GM19351 (cell line): ENCODE results near the gene HOXA3.

Experiments
- ATAC-seq: cut with Tn5 transposase; IDR thresholded peaks from one replicate; pipeline ENCODE4 v1.9.1; 2021; ENCODE audit warnings: mild to moderate bottlenecking, moderate library complexity; ENCODE audit not compliant: unreplicated experiment

HOXA3 gene

DNA sequence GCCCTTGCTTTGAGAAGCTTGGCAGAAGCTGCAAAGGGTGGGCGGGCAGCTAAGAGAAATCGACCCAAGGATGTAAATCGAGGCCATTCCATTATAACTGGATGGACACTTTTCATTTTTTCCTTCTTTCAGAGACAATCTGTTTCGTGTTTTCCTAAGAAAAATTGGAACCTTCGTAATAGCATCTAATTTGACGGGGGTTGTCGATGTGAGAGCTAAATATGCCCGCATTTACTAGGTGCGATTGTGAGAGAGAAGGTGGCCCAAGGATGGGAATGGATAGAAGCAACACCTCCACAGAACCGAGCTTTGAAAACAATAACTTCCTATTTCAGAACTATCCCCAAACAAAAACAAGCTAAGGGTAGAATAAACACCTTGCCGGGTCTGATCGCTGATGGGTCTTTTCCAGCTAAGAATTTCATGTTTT lies 21.0 kb downstream of the HOXA3 start:
- no peak for ATAC-seq

DNA sequence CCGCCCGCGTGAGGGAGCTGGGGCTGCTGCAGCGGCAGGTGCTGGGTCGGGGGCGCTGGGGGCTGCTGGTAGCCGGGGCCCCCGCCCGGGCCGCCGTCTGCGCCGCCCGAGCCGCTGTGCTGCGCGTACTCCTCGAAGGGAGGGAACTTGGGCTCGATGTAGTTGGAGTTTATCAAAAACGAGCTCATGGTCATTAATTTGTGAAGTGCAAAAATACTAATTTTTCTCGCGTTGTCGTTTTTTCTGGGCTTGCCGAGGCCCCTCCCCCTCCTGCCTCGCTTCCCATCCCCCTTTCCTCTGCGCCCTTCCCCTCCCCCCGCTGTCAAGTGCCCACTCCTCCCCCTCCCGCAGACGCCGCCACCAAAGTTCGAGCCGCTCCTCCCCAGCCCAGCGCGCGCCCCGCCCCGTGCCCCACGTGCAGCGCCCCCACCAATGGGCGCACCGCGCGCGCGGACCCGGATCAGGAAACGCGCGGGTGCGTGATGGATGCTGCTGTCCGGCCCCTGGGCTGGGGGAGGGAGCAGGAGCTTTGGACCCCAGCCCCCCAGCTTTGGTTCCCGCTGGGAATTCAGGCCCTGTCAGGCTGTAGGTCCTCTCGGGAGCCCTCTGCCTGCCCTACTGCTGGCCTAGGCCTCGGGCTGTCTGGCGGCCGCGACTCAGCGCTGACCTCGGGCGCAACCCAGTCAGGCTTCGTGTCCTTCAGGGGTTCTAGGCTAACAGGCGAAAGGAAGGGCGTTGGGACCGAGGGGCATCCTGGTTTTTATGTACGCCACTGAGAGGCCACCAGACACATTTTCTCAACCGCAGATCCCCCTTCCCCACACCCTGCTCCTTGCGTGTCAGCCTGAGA lies 21.6 kb downstream of the HOXA3 start, which contains the start of gene HOXA4:
TSS of gene HOXA4 (minus strand) at position 218 of the 850 bp plus-strand sequence. CDS start at position 194, 24 bp downstream.
- peak; percentile 67 for ATAC-seq

DNA sequence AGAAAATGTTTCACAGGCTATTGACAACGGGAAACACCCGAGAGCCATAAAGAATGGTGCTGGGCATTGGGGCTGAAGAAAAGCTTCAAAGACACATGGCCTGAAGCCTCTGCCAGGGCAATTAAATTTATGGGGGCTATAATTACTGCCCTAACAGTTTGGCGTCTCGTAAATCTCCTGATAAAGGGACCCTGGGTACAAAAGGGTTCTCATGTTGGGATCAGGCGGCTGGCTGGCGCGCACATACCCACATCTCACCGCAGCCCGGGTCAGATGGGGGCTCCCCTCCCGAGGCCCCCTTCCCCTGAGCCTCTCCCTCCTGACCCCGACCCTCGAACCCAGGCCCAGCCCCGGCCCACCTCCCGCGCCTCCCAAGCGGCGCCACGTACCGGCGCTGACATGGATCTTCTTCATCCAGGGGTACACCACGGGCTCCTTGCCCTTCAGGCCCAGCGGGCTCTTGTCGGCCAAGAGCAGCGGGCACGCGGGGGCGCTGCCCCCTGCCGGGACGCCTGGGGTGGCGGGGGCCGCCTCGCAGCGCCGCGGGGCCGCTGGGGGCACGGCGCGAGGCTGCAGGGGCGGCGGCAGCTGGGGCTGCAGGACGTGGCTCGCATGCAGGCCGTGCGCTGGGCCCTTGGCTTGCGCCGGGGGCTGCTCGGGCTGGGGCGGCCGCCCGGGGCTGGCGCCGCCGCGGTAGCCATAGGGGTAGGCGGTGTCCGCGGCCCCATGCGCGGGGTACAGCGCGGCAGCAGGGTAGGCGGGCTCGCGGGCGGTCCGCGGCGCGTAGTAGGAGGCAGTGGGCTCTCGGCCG lies 22.4 kb downstream of the HOXA3 start:
- ATAC-seq, result no peak

DNA sequence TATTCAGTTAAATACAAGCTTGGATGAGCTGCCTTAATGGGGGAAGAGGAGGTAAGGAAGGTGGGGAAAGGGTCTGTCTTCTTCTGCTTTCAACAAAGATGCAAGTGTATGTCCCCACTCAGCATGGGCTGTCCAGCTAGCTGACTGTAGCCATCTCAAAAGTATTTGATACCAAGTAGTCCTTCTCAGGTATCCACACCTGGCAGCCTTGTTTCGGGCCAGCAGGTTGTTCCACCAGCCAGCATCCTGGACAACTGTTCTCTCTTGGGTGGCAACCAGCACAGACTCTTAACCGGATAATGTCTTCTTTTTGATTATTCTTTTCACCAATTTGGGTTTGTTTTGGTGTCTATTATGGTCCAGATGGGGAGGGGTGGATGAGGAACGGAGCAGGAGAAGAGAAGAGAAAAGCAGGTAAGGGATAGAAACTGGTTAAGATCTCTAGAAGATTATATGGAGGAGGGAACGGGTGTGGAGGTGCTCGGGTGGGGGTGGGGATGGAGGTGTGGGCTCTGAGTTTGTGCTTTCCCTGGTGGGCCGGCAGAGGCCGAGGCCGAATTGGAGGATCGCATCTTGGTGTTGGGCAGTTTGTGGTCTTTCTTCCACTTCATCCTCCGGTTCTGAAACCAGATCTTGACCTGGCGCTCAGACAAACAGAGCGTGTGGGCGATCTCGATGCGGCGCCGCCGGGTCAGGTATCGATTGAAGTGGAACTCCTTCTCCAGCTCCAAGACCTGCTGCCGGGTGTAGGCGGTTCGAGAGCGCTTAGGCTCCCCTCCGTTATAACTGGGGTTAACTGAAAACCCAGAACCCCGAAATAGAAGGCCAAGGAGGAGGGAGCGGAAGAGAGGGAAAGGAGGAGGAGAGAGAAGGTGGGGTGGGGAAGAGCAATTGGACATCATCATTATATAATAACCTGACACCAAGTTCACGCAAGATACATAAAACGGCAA lies 23.3 kb downstream of the HOXA3 start:
- no peak for ATAC-seq

DNA sequence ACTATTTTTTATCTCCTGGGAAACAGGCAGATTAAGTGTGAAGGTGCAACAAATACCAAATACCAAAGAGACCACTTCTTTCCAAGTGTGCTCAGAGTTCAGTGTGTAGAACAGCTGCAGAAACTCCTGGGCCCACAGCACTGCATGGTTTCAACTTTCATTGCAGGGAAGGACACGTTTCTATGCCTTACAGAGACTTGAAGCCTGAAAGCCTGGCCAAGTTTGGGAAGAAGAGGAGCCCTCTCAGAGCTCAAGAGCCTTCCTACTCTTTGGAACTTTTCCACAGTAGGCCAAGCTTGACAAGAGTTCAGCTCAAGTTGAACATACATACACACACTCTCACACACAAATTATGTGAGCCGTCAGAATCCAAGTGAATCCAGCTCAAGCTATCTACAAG lies 24.3 kb downstream of the HOXA3 start:
- ATAC-seq, result no peak

DNA sequence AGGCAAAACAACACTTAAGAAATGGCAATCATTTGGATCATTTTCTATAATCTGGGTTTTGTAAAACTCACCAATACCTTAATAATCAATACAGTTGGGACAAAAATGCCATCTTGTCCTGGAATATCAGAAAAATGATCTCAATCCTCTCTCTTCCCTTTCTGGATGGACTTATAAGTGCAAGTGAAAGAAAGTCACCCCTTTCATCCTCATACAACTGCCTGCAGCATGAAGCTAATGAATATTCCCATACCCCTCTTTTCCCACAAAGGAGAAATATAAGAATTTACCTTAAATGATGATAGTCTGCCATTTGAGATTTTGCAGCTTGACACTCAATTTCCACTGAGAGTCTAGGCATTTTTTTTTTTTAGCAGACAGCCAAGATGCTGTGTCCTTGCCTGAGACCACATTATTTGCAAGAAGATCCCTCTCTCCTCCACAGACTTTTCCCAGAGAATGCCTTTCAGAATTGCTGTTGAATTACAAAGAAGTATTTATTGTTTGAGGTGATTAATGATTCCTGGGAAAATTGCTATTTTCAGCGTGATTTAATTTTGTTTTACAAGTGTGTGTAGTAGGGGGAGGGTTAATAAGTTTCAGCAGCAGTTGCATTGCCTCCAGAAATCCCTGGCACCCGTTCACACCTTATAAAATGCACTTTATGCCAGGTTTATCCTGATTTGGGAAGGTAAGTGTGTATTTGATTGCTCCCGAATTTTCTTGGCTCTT lies 25.6 kb downstream of the HOXA3 start:
- no peak for ATAC-seq

DNA sequence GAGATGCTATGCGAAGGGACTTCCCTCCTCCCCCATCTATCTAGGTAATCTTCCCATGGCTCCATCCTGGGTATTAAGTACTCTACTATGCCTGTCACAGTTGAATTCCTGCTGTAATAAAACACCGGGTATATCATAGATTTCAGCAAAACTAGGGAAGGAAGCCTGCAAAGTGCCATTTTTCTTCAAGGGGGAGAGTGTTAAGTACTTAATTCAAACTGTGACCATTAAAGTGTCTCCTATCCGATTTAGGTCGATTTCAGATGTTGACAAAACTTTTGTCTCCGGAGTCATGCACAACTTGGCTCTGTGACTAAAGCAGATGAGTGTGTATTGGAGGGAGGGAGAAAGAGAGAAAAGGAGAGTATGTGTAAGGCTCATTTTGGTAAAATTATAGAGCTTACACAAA lies 26.4 kb downstream of the HOXA3 start:
- ATAC-seq, result no peak

DNA sequence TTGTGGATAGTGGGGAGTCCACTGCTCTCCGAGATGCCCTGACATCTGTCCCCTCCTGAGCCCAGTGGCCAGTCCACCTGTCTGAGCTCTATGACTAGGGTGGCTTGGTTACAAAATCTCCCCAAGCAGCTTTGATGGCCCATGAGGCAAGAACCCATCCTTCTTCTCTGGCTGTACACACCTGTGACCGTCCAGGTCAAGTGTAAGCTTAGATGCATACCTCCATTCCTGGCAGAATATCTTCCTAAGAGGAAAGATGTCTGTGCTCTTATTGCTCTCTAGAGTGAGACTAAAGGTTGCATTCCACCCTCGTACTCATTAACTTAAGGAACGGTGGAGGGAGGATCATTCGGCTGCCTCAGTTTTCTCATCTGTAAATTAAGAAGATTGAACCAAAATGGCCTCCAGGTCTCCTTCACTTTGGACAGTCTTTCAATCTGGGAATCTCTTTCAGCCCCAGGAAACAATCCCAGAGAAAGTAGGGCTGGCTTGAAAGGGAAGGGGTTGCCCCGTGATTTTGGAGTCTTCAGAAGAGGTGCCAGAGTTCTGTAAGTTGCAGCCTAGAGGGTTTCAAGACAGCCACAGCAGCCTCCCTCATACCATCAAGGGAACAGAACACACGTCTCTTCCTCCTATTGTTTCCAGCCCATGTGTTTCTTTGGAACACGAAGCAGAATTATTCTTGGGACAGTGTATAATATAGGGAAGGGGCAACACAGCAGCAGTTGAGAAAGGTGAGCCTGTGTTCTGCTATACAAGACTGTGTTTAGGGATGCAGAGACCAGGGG lies 27.3 kb downstream of the HOXA3 start:
- ATAC-seq, result no peak

DNA sequence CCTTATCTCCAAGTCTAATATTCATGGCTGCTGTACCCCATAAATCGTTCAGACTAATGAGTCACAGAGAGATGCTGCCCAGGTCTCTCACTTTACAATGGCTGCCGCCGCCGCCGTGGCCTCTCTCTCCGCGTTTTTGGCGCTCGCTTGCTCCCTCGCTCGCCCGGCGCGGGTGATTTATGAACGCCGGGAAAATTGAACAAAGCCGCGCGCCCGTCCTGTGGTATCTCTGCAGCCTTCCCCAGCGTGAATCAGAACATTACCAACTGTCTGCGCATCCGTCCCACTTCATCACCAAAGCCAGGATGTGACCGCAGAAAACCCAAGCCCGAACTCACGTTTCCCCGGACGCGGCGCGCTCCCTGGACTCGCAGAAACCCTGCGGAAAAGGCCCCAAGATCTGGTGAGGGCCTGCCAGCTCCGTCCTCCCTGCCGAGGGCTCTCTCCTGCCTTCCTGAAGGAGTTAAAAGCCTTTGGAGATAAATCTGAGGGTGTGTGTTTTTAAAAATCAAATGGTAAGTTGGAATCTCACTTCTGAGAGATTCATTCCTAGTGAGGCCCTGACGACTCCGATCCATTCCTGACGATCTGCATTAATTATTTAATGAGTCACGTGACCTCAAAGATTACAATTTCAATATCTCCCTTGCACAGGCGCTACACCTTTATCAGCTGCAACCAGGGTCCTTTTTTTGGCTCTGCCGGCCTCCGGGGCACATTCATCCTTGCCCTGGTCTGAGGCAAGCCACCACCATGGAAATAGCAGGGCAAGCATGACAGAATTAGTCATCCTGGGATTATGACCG lies 28.1 kb downstream of the HOXA3 start:
- no peak for ATAC-seq

DNA sequence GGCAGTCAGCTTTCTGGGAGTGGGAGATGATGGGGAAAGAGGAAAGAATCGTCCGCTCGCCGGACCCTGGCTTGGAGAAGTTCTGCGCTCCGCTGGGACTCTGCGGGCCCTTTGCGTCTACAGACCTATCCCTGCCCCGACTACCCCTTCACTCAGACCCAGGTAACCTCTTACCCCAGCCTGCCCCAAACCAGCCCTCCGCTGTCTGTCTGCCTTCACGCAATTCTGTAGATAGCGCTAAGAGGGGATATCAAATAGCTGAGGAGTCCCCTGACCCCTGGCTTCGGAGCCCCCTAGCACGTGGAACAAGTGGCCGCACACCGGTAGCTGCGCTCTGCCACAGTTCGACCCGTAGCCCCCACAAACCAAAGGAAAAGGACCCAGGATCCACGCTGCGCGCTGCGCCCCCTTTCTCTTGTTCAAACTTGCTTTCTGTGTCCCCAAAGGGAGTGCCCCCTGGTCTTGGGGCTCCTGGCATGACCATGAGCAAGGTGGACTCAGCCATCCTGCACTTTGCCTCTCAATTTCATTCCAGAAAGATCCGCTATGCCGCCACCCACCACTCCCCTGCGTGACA lies 28.8 kb downstream of the HOXA3 start:
- no peak for ATAC-seq

DNA sequence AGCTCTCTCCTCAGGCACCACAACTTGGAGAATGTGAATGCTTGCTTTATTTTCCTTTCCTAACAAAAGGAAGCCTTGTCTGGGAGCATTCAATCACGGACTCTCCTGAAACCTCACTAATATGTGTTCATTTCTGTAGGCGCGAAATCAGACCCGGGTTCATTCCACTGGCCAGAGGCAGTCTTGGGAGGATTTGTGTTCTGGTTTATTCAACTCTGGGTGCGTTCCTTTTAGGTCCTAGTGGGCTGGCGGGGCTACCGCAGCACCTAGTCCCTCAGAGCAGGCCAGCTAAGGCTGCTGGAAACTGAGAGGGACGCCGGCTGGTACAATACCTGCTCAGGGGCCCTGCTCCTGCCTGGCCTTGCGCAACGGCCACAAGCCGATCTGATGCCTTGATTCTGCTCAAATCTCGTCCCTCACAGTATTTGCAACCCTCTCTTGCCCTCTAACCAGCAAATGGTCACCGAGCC lies 29.3 kb downstream of the HOXA3 start:
- no peak for ATAC-seq

DNA sequence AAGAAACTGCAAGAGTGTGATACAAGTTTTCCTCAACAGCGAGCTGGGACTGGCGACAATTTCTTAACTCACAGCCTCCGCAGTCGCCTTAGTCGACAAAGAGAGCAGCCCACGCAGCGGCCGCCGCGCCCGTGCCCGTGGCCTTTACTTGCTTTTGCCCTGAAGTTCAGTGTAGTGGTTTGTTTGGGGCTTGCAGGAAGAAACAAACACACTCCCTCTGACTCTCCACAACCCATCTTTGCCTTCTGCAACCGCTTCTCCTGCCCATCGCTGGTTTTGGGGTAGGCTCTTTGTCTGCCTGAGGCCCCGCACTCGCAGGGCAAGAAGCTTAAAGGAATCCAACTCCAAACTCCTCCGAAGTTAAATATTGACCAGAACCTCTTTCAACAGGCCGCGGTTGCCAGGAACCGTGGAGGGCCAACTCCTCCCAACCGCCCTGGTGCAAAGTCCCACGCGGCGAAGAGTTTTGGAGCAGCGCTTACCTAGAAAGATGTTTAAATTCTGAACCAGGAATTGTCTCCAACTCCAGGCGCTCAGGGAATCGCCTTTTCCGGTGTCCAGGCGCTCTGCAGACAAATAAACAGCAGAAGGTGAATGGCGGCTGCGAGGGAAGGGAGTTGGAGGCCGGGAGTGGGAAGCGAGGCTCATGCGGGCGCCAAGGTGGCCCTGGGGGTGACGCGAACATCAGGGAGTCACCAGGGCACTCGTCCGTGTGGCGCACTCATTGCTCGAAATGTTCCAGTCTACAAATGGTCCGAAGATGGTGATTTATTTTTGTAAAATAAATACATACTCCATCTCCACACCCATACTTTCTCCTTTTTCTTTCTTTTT lies 30.1 kb downstream of the HOXA3 start:
- no peak for ATAC-seq

DNA sequence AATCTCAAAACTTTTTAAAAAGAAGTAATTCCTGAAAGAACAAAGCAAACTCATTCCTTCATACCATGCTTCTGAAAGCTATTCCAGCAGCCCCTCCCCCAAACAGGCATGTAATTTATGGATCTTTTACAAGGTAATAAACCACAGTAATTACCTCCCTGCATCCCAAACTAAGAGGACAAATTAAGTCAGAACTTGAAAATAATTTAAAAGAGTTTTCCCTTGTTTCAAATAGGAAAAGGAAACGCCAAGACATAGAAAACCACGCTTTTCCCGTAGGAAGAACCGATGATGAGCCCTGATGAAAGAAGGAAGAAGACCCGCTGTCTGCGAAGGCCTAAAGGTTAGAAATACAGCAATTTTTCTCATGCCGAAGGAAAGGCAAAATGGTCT lies 30.7 kb downstream of the HOXA3 start:
- ATAC-seq, result no peak

DNA sequence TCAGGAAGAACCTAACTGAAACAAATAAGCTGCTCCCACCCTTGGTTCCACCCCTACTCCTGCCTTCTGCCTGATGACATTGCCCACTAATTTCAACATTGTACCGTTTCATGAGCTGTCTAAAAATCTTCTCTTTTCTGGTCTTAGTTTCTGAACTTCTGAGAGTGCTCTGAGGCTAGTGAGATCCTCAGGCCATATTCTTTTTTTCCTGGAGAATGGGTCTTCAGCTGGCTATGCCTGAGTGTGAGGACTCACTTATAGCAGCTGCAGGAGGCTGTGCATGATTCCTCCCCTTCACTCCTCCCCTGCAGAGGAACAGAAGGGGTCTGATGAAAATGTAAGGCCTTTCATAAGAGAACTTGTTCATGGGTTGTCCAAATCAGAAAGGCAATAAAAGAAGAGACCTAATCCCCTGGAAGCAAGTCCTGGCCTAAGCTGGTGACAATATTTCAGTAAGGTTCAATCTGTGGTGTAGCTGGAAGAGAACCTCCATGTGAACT lies 32.9 kb downstream of the HOXA3 start:
- no peak for ATAC-seq

DNA sequence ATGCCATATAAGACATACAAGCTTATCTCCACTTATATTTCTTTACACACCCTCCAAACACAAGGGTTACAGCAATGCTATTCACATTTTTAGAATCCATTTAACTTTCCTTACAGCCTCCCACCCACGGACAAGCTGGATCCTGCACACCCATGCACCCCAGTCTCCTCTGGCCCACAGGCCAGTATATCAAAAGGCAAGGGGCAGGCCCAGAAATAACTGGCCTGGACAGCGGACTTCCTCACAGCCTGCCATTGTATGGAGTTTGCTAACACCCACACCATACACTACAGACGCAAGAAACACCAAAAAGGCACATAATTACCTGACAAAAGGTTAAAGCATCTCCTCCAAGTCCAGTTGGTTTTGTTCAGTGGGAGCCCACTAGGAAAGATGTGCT lies 33.8 kb downstream of the HOXA3 start:
- no peak for ATAC-seq

DNA sequence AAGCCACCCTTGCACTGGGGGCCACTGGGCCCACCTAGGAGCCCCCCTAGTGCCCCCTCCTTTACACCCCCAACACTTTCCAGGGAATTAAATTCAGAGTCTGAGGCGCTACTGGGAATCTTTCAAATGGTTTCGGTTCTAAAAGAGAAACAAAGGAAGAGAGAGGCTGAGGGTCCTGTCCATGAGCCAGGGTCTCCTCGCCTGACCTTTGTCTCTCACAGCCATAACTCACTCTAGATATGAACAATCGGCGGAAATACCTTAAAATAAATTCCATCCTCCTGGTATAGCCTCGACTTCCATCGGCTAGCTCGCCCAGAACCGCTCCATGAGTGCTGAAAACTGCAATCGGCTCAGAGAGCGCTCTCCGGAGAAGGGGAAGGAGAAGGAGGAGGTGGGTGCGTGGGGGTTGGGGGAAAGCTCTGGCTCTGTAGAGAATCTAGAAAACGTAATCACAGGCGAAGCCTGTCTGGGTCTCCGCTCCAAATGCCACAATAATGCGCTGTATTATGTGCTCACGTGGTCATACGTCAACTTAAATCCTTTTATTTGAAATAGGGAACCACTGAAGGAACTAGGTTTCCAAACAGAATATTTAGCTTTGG lies 34.4 kb downstream of the HOXA3 start:
- no peak for ATAC-seq
